Measurements from ENCODE around the gene GPS1. TPM values are rescaled to one million over a fixed set of nuclear protein-coding genes. Genes with fewer than 3 reads are reported as not detected.

The GPS1 gene
- total and polyA plus RNA-seq, 2 of the 4 experiments (the other 2 are of a cell fraction), result 157 to 181 TPM

GRCh38 chr17:82031885-82032627 is 19.6 kb upstream of the GPS1 start:
- H3K27ac ChIP-seq (ENCODE audit: insufficient read depth, low read length), result no peak overlapping the region
- no peak overlapping the region for H2BK5ac ChIP-seq (ENCODE audit: low read depth, low read length, poor library complexity, severe bottlenecking)
- in situ Hi-C loops (cut with MboI; ENCODE audit: low sequenced_read_pairs), result loop anchor here (5.0 kb wide), 1 partner anchor 125 kb away; no protein-coding TSS in a partner anchor
- H3K9me1 ChIP-seq (ENCODE audit: insufficient read depth, low read length), result 0 out of 2 replicates have a peak, but pooled peaks cover 7% of the 10 kb centered on the region
- no peaks in the 10 kb centered on the region; the same call in 1 of the 2 replicates for H4K20me1 ChIP-seq (ENCODE audit: insufficient read depth, low read length)
- peaks cover 2% of the 10 kb centered on the region for H3K36me3 ChIP-seq (ENCODE audit: control insufficient read depth, insufficient read depth, low read length)
- H4K8ac ChIP-seq (ENCODE audit: low read depth in 2 of 2, low read length in 2 of 2), result peak overlapping the region in 1 of 2 experiments; percentile 46; a peak in 2 of 4 replicates
- H2AFZ ChIP-seq (replicated peaks; ENCODE audit: low read length, poor library complexity), result peak overlapping the region; percentile 81
- H3K79me1 ChIP-seq (ENCODE audit: low read depth in 1 of 2, low read length in 2 of 2), result peaks cover 7 to 12% of the 10 kb centered on the region in 2 experiments
- H3K23ac ChIP-seq (ENCODE audit: low read depth, low read length), result no peak overlapping the region
- DNase-seq (no peak), ATAC-seq (ENCODE audit: low read depth) (peak; percentile 7)
- POLR2A ChIA-PET (ENCODE audit: unreplicated experiment), result no interaction called here
- no peak overlapping the region for H4K5ac ChIP-seq (ENCODE audit: low read depth, low read length)
- H3K9me3 ChIP-seq (ENCODE audit: control insufficient read depth, insufficient read depth, low read length), result no peaks in the 10 kb centered on the region
- H2BK120ac ChIP-seq (ENCODE audit: low read depth, low read length), result no peak overlapping the region
- H3K4me2 ChIP-seq (ENCODE audit: low read depth, low read length), result peak overlapping the region; percentile 76
- CTCF ChIA-PET, result no interaction called here
- H3K4me3 ChIP-seq (ENCODE audit: insufficient read depth, low read depth, low read length), result peak overlapping the region; percentile 47
- no peak overlapping the region for H3K14ac ChIP-seq (replicated peaks; ENCODE audit: low read depth, low read length)
- no peak overlapping the region for H3K4ac ChIP-seq (ENCODE audit: low read depth, low read length)
- H3K27me3 ChIP-seq (ENCODE audit: control insufficient read depth, insufficient read depth, low read length), result no peaks in the 10 kb centered on the region
- H3K18ac ChIP-seq (ENCODE audit: low read depth, low read length), result no peak overlapping the region
- H2AK9ac ChIP-seq (replicated peaks; ENCODE audit: low read depth, low read length, poor library complexity), result peak overlapping the region; percentile 79
- intact Hi-C loops (cut with micrococcal nuclease), result loop anchor here (1.0 to 10.0 kb wide), 2 partner anchors 66 to 293 kb away; partner anchors contain the start of gene FASN
- H3K56ac ChIP-seq (ENCODE audit: extremely low read depth, insufficient read depth, low read length), result no peak overlapping the region
- WGBS, 2 experiments (ENCODE audit: extremely low coverage in 2 of 2, insufficient read length in 1 of 2), result 2% methylated on average over 25 of the region's 59 CpGs; no CpG with 5 or more reads in 1 of the 2 experiments
- 0 out of 2 replicates have a peak overlapping the region, but pooled peaks have one; percentile 15 for H2AK5ac ChIP-seq (ENCODE audit: low read depth, low read length)
- dilution Hi-C loops (cut with HindIII; ENCODE audit: low sequenced_read_pairs, unreplicated experiment), result no loop called here
- peaks cover 11% of the 10 kb centered on the region for H3K4me1 ChIP-seq (ENCODE audit: control insufficient read depth, insufficient read depth, low read length)
- no peak overlapping the region for H3K9ac ChIP-seq (ENCODE audit: low read depth, low read length)
- no peak overlapping the region for H2BK15ac ChIP-seq (ENCODE audit: low read depth, low read length)
- no peak overlapping the region for H2BK20ac ChIP-seq (ENCODE audit: low read depth, low read length)
- TF ChIP-seq ELK1 (IDR thresholded peaks at IDR 0.05; ENCODE audit: borderline replicate concordance, low read depth, low read length) (no peak), BHLHE40 (IDR thresholded peaks at IDR 0.05; ENCODE audit: low read depth, low read length) (no peak), CEBPB (IDR thresholded peaks at IDR 0.05; ENCODE audit: low read depth, low read length) (no peak), POLR2A (IDR thresholded peaks at IDR 0.05; ENCODE audit: low read depth, low read length) (no peak), MAFK (IDR thresholded peaks at IDR 0.05; ENCODE audit: low read depth, low read length) (no peak), CHD1 (IDR thresholded peaks at IDR 0.05; ENCODE audit: low read depth, low read length) (no peak), NFE2L2 (IDR thresholded peaks at IDR 0.05; ENCODE audit: low read depth, low read length) (no peak), SMC3 (IDR thresholded peaks at IDR 0.05; ENCODE audit: low read depth, low read length) (no peak), MXI1 (IDR thresholded peaks at IDR 0.05; ENCODE audit: borderline replicate concordance, low read depth, low read length) (no peak), MAZ (IDR thresholded peaks at IDR 0.05; ENCODE audit: borderline replicate concordance, low read depth, low read length) (no peak), RFX5 (IDR thresholded peaks at IDR 0.05; ENCODE audit: low read depth, low read length) (no peak)
- TF ChIP-seq, protein P1, sequence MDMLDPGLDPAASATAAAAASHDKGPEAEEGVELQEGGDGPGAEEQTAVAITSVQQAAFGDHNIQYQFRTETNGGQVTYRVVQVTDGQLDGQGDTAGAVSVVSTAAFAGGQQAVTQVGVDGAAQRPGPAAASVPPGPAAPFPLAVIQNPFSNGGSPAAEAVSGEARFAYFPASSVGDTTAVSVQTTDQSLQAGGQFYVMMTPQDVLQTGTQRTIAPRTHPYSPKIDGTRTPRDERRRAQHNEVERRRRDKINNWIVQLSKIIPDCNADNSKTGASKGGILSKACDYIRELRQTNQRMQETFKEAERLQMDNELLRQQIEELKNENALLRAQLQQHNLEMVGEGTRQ (IDR thresholded peaks at IDR 0.05; ENCODE audit: low read depth, low read length), result no peak
- BruUV-seq (replicated peaks), result no TSS peak
- H4K91ac ChIP-seq (ENCODE audit: insufficient read depth, low read depth, low read length), result no peak overlapping the region

Measured in IMR-90 (cell line).